LNCaP clone FGC (cell line): ENCODE data around the gene FGR.

Experiments used
- DNase-seq: peaks from one replicate; pipeline ENCODE4 v3.0.0-alpha.2; 2011; ENCODE audit warnings: low read depth
- H3K4me3 ChIP-seq: 2 replicates; pipeline ENCODE4 v1.5.1; 2011; ENCODE audit warnings: mild to moderate bottlenecking, low read depth, low read length, control low read depth
- TF ChIP-seq, protein P1 (sequence below): IDR thresholded peaks from 2 replicates; pipeline ENCODE4 v1.5.1; 2012; ENCODE audit warnings: mild to moderate bottlenecking; ENCODE audit not compliant: control insufficient read depth, insufficient read depth; ENCODE audit errors: extremely low read depth

The FGR gene

DNA sequence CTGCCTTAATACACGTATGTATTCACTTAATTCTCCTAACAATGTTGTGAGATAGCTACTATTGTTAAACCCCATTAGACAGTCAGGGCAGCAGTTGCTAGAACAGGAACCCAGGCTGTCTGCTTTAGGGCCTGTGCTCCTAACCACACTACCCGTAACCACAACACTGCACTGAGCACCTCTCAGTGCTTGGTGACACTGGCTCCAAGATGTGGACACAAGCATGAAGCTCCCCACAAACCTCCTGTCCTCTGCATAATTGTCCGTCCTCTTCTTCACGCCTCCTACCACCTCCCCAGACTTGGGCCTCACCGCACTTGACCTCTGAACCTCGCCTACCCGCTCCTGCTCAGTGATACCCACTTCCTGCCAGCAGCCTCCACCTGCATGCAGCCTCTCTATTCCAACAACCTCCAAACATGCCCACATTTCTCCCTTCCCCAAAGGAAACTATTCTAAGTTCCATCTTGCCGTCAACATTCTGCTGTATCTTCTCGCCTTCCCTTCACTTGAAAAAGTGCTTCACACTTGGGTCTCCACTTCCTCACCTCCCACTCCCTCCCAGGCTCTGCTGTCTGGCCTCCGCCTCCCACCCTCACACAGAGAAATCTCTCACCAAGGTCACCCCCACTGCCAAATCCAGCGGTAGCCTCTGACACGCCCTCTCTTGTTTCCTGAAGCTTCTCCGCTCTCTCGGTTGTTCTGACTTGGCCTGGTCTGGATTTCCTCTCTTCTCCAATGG lies 16.5 kb downstream of the FGR start:
- no peak overlapping the region for H3K4me3 ChIP-seq
- TF ChIP-seq, protein P1, sequence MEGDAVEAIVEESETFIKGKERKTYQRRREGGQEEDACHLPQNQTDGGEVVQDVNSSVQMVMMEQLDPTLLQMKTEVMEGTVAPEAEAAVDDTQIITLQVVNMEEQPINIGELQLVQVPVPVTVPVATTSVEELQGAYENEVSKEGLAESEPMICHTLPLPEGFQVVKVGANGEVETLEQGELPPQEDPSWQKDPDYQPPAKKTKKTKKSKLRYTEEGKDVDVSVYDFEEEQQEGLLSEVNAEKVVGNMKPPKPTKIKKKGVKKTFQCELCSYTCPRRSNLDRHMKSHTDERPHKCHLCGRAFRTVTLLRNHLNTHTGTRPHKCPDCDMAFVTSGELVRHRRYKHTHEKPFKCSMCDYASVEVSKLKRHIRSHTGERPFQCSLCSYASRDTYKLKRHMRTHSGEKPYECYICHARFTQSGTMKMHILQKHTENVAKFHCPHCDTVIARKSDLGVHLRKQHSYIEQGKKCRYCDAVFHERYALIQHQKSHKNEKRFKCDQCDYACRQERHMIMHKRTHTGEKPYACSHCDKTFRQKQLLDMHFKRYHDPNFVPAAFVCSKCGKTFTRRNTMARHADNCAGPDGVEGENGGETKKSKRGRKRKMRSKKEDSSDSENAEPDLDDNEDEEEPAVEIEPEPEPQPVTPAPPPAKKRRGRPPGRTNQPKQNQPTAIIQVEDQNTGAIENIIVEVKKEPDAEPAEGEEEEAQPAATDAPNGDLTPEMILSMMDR = no peak
- no peak for DNase-seq

GRCh38 chr1:27617420-27617819 lies 17.6 kb downstream of the FGR start:
- H3K4me3 ChIP-seq = no peak overlapping the region
- TF ChIP-seq, protein P1 = no peak
- no peak for DNase-seq

- DNase-seq = no peak
- H3K4me3 ChIP-seq = no peak overlapping the region
- TF ChIP-seq, protein P1 = no peak
Observed at GRCh38 chr1:27616441-27616840, 18.5 kb downstream of the FGR start.

- no peak overlapping the region for H3K4me3 ChIP-seq
- DNase-seq = no peak
- TF ChIP-seq, protein P1 = no peak
Observed at GRCh38 chr1:27615346-27616192, 19.4 kb downstream of the FGR start.

DNA sequence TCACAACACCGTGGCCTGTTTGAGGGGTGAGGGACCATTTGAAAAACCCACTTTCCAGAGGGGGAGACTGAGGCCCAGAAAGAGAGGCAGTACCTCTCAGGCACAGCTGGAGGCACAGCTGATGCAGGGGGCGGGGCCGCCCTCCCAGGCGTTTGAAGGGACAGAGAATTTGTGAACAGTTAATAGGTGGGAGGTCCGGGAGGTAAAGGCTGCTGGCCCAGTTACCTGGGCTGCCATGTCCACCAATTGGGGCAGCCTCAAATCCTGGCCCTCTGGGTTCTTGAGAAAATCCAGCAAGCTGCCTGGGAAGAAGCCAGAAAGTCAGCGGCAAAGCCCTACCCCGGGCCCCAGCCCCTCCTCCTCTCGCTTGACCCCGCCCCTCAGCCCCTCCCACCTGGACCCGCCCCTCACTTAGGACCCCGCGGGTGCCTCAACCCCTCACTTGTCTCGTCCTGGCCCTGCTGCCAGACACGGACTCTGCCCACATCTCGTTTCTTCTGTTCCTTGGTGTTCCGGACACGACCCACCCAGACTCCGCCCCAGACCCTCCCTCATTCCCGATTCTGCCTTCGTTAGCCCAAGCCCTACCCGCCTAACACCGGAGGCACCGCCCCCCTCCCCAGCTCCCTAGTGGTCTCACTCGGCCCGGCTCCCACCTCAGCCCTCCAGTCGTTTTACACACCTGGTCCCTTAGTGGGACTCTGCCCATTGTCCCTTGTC lies 20.2 kb downstream of the FGR start:
- DNase-seq = no peak
- no peak overlapping the region for H3K4me3 ChIP-seq
- TF ChIP-seq, protein P1 = no peak

- TF ChIP-seq, protein P1 = no peak
- no peak overlapping the region for H3K4me3 ChIP-seq
- DNase-seq = no peak
Observed at GRCh38 chr1:27614043-27614624, 20.9 kb downstream of the FGR start.
